T-helper 1 cell treated with Interleukin-12 subunit alpha and Interleukin-12 subunit beta and Interleukin-4 antibody, amounts not matched to agents 30 ng/mL and 1 ng/mL, for 36 hours (primary cell): ENCODE measurements around the gene ANKUB1. TPM values are rescaled to one million over a fixed set of nuclear protein-coding genes. Genes with fewer than 3 reads are reported as not detected.
"Not testable (repeated sequence)": the region's sequence is repeated elsewhere in the genome, so short reads cannot be mapped to it uniquely, and the experiment has no call there.

Source experiments
- intact Hi-C: fragments of 100-400 bp; cut with micrococcal nuclease; formaldehyde crosslinking; loops from one replicate; pipeline ENCODE4 v1.15.1; 2024
- total RNA-seq: library from RNA; stranded (reverse); gene quantifications from 2 replicates; pipeline ENCODE4 v1.2.3, GENCODE V29; 2022

ANKUB1 gene, protein sequence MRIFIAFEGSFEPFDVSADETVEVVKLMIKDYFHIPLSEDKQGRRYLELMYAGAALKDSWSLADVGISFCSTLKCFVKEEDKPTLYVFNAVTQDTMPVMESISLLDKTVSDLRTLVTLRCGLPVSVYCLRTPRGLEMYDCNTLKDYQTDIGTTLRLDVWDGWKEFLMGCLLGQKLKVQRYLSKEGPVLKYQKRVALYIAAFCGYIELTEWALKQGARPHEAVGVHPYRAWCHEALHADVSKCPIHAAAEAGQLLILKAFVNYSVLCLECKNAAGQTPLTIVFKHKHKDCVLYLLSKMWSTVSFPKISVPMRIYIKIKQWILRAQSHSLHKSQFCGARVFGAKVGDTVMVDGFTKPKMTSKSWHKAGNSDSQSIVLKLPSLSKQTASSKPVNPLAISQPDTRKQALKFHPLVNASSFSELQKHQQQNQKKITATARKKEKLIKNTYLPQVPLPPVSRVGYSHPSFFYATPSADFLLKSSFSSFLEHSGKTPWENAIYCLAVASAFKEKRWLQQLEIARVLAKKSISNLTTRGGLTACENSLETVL
- not detected in 2 replicates for total RNA-seq

DNA sequence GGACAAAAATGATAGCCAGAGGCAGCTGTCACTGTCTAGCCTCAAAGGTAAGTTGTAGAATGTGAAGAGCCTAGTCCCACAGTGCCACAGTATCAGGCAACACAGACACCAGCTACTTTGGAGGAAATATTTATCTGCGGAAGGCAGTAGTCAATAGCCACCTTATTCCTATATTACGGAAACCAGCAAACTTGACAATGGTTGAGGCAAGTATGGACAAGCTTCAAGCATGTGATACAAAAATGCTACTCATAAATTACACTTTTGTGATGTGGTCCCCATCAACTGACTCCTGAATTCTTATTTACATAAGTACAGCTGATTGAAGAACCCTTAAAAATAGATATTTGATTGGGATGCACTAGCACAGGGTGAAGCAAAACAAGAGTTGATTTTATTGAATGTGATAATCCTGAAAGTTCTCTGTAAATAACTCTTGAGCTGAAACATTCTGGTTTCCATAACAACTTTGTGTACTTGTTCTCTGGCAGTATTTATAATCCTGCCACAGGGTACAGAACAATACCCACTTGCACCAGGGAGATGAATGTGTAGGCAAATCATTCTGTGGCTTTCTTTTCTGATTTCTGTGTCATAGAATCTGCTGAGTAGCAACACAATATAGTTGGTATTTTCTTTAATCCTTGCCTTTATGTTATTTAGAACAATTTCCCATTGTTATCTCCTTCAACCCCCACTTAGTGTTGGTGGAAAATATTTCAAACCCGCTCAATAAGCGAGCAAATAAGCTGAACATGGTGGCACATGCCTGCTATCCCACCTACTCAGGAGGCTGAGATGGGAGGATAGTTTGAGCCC lies at the start of gene ANKUB1:
Gene ANKUB1, minus strand, starts transcription at position 103 of the 819 bp plus-strand sequence. CDS start 188 bp downstream, outside the sequence.
- intact Hi-C loops: no loop called here

DNA sequence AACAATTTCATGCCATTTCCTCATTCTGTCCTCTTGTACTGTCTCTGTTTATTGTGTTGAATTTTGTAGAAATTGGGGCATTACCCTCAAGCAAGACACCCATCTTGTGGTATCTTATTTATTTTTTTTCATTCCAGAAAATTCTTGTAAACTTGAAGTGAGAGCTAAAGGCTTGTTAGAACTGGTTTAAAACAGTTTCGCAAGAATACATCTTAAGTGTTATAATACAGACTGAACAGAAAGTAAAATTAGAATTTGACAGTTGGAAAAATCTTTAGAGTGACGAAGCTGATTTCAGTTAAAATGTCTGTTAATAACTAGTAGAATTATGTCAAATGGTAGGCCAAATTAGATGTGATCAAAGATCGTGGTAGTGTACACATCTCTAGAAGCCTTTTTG lies 47.5 kb upstream of the ANKUB1 start:
- intact Hi-C loops: no loop called here

DNA sequence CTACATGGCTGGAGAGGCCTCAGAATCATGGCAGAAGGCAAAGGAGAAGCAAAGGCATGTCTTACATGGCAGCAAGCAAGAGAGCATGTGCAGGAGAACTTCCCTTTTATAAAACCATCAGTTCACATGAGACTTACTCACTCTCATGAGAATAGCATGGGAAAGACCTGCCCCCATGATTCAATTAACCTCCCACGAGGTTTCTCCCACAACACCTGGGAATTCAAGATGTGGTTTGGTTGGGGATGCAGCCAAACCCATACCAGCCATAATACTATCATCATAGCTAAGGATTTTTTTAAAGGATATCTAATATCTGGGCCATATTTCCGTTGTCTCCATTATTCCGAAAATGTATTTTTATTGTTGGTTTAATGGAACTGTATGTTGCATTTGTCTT lies 47.1 kb upstream of the ANKUB1 start:
- intact Hi-C loops: not testable (repeated sequence)

DNA sequence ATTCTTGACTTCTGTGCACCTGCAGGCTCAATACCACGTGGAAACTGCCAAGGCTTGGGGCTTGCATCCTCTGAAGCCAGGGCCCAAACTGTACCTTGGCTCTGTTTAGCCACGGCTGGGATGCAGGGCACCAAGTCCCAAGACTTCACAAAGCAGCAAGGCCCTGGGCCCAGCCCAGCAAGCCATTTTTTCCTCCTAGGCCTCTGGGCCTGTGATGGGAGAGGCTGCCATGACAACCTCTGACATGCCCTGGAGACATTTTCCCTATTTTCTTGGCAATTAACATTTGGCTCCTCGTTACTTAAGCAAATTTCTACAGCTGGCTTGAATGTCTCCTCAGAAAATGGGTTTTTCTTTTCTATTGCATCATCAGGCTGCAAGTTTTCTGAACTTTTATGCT lies 46.1 kb upstream of the ANKUB1 start:
- intact Hi-C loops: not testable (repeated sequence)

DNA sequence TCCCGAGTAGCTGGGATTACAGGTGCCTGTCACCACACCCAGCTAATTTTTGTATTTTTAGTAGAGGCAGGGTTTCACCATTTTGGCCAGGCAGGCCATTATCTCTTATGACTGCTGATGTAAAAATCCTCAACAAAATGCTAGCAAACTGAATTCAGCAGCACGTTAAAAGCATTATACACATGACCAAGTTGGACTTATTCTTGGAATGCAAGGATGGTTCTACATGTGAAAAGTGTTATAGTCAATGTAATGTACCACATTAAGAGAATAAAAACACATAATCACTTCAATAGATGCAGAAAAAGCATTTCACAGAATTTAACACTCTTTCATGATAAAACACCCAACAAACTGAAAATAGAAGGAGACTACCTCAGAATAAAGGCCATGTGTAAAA lies 40.9 kb upstream of the ANKUB1 start:
- intact Hi-C loops: no loop called here

DNA sequence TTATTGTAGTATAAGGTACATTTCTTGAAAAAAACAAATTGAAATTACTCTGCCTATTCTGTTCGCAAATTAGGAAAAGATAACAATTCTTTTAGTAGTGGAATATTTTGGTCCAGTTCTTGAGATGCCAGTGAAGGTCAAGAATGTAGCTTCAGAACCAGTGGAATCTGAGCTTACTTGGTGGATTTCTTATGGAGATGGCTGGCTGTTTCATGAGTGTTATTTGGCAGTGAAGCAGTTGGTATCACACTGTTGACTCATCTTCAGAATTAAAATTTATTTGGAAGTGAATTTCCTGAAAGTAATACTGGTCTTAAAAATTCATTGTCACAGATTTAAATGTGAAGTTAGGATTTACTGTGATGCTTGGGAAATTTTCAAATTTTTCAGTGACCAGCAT lies 39.7 kb upstream of the ANKUB1 start:
- intact Hi-C loops: no loop called here

DNA sequence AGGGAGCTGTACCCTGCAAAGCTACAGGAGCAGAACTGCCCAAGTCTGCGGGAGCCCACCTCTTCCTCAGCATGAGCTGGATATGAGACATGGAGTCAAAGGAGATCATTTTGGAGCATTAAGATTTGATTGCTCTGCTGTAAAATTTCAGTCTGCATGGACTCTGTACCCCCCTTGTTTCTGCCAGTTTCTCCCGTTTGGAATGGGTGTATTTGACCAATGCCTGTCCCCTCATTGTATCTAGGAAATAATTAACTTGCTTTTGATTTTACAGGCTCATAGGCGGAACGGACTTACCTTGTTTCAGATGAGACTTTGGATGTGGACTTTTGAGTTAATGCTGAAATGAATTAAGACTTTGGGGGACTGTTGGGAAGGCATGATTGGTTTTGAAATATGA lies 39.0 kb upstream of the ANKUB1 start:
- intact Hi-C loops: no loop called here

DNA sequence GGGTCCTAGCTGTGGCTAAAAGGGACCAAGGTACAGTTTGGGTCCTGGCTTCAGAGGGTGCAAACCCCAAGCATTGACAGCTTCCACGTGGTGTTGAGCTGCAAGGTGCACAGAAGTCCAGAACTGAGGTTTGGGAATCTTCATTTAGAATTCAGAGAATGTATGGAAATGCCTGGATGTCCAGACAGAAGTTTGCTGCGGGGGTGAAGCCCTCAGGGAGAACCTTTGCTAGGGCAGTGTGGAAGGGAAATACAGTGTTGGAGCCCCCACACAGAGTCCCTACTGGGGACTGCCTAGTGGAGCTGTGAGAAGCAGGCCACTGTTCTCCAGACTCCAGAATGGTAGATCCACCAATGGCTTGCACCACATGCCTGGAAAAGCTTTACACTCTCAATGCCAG lies 38.5 kb upstream of the ANKUB1 start:
- intact Hi-C loops: no loop called here

DNA sequence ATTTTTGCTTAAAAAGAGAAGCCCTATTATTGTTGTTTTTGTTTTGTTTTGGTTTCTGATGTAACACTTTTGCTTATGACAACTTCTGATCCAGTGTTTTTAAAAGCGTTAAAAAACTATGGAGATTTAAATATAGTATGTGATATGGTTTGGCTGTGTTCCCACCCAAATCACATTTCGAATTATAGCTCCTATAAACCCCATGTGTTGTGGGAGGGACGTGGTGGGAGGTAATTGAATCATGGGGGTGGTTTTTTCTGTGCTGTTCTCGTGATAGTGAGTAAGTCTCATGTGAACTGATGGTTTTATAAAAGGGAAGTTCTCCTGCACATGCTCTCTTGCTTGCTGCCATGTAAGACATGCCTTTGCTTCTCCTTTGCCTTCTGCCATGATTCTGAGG lies 37.3 kb upstream of the ANKUB1 start:
- intact Hi-C loops: not testable (repeated sequence)

DNA sequence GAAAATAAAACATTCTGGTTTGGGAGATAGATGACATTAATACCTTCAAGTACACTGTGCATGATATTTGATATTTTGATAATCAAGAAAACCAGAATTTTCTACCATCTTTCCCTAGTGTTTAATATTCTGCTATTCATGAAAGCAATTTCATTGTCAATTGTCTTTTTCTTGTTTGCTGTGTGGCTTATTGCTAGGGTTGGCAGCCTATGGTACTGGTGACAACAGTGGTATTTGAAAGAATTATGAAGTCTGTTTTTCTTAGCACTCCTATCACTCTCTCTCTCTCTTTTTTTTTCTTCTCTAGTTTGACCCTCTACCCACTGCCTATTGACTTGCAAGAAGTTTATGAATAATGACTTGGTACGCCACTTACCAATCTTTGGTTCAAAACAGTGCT lies 36.0 kb upstream of the ANKUB1 start:
- intact Hi-C loops: no loop called here

DNA sequence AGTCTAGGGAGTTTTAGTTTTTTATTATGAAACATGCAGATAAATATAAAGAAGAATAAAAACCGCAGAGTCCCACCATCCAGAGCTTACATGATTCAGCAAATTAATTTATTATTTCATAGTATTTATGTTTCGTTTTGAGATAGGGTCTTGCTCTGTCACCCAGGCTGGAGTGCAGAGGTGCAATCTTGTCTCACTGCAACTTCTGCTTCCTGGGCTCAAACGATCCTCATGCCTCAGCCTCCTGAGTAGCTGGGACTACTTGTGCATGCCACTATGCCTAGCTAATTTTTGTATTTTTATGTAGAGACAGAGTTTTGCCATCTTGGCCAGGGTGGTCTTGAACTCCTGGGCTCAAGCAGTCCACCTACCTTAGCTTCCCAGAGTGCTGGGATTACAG lies 34.3 kb upstream of the ANKUB1 start:
- intact Hi-C loops: no loop called here

DNA sequence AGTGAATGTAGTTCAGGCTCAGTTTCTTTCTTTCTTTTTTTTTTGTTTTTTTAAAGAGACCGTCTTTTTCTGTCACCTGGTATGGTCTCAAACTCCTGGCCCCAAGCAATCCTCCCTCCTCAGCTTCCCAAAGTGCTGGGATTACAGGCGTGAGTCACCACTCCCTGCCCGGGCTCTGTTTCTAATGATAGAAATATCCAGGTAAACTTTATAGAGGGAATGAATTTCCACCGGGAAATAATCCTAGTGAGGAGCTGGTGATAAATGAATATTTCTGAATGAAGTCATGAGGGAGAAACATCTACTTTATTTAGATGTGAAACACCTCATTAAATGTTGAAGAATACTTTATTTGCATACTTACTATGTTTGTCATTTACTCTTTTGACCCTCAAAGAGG lies 27.8 kb upstream of the ANKUB1 start:
- intact Hi-C loops: no loop called here

DNA sequence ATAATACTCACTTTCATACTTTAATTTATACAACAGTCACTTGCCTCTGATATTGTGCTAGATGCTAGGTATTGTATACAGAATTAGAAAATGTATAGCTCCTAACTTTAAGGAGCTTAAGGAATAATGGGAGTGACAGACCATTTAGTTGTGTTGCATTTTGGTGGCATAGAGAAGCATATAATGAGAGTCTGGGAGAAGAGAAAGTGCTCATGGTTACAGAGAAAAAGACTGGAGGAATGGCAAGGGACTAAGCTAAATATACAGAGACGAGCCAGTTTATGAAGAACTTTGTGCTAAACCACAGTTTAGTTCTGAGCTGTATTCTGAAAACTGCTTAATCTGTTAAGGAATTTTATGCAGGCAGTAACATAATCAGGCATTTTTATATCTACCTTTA lies 27.1 kb upstream of the ANKUB1 start:
- intact Hi-C loops: loop anchor here (10.0 kb wide), 1 partner anchor 1385 kb away; the partner anchor contains the start of gene GPR171

DNA sequence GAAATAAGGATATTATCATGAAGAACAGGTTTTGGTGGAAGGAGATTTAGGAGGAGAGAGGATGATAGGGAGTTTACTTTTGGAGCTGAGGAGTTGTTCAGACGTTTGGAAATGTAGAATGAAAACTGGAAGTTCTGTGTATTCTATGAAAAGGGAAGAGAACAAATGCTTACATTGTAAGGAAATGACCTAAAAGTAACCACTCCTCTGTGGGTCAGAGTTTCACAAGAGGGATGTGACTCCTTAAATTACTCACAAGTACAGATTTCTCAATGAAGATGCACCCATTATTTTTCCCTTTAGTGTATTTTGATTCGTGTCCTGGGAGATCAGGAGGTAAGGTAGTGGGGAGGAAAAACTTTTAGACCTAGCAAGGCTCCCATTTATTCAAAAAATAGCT lies 24.6 kb upstream of the ANKUB1 start:
- intact Hi-C loops: loop anchor here (10.0 kb wide), 1 partner anchor 1388 kb away; the partner anchor contains the start of gene GPR171

DNA sequence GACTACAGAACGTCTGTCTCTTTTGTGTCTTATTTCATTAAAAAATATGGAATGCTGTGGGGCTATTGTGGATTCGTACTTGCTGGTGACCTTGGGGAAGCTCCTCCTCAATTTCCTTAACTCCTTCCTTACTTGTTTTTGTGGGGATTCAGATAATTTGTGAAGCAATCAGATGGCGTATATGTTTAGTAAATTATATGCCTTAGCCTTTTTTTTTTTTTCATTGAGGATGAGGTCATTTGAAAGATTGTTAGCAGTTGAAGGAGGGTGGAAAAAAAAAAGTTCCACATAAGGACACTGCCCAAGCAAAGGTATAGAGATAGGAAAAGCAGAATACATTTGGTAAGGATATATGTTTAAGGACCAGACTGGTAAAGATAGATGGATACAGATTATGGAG lies 24.0 kb upstream of the ANKUB1 start:
- intact Hi-C loops: loop anchor here (10.0 kb wide), 1 partner anchor 1388 kb away; the partner anchor contains the start of gene GPR171

DNA sequence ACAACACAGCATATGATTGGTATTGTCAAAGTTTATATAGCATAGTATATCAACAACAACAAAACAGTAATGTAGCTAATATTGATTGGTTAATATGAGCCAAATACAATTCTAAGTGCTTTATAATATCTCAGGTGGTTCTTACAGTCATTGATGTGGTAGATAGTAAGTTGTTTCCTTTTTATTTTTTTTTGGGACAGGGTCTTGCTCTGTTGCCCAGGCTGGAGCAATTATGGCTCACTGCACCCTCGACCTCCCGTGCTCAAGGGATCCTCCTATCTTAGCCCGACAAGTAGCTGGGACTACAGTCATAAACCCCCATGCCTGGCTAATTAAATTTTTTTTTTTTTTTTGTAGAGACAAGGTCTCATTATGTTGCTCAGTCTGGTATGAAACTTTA lies 23.4 kb upstream of the ANKUB1 start:
- intact Hi-C loops: loop anchor here (10.0 kb wide), 1 partner anchor 1389 kb away; the partner anchor contains the start of gene GPR171

DNA sequence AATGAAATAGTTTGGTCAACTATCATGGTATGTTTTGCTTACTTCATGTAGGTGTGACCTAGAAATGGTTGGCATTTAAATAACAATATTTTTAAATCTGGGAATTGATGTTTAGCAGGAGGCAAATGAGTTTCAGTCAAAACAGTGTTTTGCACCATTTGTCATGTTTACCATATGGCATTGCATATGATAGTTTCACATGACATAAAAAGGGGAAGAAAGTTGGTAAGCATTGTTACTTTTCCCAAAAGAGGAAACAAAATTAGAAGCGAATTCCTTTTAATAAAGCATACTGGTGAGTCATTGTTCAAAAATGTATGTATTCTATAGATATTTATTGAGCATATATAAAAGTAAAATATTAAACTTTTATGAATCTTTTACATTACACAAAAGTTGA lies 23.0 kb upstream of the ANKUB1 start:
- intact Hi-C loops: loop anchor here (10.0 kb wide), 1 partner anchor 1389 kb away; the partner anchor contains the start of gene GPR171

DNA sequence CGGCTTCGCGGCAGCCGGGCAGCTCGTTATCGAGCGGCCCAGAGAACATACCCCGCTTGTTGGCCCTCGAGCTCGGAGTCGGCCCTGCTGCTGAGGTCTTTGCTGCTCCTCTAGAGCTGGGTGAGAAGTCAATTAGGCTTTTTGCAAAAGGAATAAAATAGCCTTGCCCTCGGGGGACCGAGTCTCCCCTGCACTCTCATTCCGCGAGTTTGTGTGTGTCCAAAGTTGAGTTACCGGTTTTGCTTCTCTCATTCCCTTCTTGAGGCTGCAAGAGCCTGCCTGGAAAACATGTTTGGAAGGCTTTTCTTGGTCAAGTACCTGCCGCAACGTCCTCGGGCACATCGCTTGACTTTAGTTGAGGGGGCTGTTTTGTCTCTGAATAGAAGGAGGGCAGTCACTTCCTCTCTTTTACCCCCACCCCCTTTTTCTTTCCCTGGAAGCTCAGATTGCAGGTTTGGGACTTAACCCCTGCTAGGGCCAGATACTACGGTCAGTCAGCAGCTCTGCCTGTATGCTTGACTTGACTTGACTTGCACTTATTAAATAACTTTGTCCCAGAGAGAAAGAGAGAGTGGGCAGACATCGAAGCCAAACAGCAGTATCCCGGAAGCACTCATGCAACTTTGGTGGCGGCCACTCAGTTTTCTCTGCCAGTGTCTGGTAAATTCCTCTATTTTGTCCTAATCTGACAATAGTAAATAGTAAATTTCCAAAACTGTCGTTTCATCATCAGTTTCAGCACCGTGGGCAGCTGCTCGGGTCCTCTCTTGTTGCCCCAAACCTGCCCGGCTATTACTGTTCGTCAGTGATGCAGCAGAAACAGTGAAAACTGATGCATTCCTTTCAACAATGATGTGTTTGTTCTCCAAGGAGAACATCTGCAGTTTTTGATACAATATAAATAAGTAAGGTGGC lies 21.3 kb upstream of the ANKUB1 start:
- intact Hi-C loops: loop anchor here (1.0 to 10.0 kb wide), 13 partner anchors 61 to 1391 kb away; partner anchors contain the start of genes COMMD2, EIF2A, GPR171 and GYG1

DNA sequence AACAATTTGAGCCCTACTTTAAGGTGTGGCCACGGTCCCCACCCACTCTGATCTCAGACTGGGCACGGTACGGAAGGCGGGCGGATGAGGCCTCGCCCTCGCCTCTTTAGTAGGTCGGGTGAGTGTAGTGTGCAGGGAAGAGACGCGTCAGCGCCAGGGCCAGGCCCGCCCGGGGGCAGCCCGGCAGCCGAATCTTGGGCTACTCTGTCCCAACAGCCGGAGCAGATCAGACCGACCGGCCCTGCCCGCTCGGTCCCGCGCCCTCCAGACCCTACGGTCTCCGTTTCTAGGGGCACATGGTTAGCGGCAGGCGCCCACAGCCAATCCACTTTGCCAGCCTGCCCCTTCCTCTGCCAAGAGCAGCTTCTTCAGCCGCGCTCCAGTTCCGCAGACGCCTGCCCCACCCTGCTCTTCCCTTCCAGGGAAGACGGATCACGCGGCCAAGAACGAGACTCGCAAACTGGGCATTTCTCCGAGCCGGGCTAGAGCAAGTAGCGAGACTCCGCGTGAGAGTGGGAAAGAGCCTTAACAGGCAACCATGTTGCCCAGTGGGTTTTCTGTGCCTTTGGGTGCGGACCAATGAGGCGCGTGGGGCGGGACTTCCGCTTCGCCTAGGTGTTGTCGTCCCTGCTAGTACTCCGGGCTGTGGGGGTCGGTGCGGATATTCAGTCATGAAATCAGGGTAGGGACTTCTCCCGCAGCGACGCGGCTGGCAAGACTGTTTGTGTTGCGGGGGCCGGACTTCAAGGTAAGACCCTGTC lies 20.4 kb upstream of the ANKUB1 start, which contains the start of gene RNF13:
Gene RNF13, plus strand, starts transcription at position 610 of the 761 bp plus-strand sequence. CDS start 32,812 bp downstream, outside the sequence.
- intact Hi-C loops: loop anchor here (1.0 to 10.0 kb wide), 12 partner anchors 60 to 1392 kb away; partner anchors contain the start of genes COMMD2, EIF2A, GPR171 and GYG1
